Ovary (tissue), 9 donors: ENCODE measurements around the gene CYP19A1. TPM values are rescaled to one million over a fixed set of nuclear protein-coding genes. Genes with fewer than 3 reads are reported as not detected.

Source experiments
- DNase-seq, 5 donors: peaks; one replicate each; pipeline ENCODE4 v3.0.0-alpha.2; 2019 to 2020
- H3K27ac ChIP-seq, 2 donors: fragments of 200-600 bp; one replicate each; pipeline versions ENCODE4 v1.5.1 to v1.8.0; 2019 to 2022
- H3K27me3 ChIP-seq: fragments of 200-600 bp; one replicate; pipeline ENCODE4 v1.8.0; 2022
- H3K36me3 ChIP-seq: fragments of 200-600 bp; sonication (generic); one replicate; pipeline ENCODE4 v1.5.1; 2019
- H3K4me1 ChIP-seq: one replicate; pipeline ENCODE4 v1.8.1; 2013; ENCODE audit warnings: mild to moderate bottlenecking, moderate library complexity; ENCODE audit not compliant: insufficient read depth
- H3K4me3 ChIP-seq: fragments of 200-600 bp; sonication (generic); one replicate; pipeline ENCODE4 v1.5.1; 2017
- H3K9me3 ChIP-seq, 2 donors: fragments of 200-600 bp in 1 of 2; sonication (generic) in 1 of 2; one replicate each; pipeline versions ENCODE4 v1.5.1 to v1.8.1; 2013 to 2019; ENCODE audit warnings: mild to moderate bottlenecking in 1 of 2, moderate library complexity in 1 of 2
- EP300 ChIP-seq: sonication (generic); formaldehyde crosslinking; IDR thresholded peaks from one replicate; pipeline ENCODE4 v1.6.1; 2017; ENCODE audit warnings: antibody characterized with exemption
- POLR2A ChIP-seq: fragments of 450-650 bp; IDR thresholded peaks from one replicate; pipeline ENCODE4 v1.6.1; 2017; ENCODE audit warnings: antibody characterized with exemption, mild to moderate bottlenecking, moderate library complexity
- WGBS, 3 donors: extraction: QIAGEN DNeasy Blood & Tissue Kit in 1 of 3; methylation state at CpG; one replicate each; pipeline versions ENCODE4 v1.1.5 to v1.1.7; 2013 to 2017; 5-methylcytosine and 5-hydroxymethylcytosine counted together
- intact Hi-C, 4 donors: fragments of 100-400 bp; cut with DNase I; formaldehyde crosslinking; loops; one replicate each; pipeline versions ENCODE4 v1.11.0 to v1.15.1; 2022 to 2023
- polyA plus RNA-seq, 2 donors: library from polyadenylated mRNA; stranded (reverse); fragments of 200-250 nt in 1 of 2; fragments of 350-450 nt in 1 of 2; fragmentation: Illumina TruSeq in 1 of 2; extraction: RNeasy Lipid Tissue Mini Kit (QIAGEN cat#74804) in 1 of 2; gene quantifications; one replicate each; pipeline ENCODE4 v1.2.3, GENCODE V29; 2013 to 2014
- total RNA-seq, 7 donors: library from RNA; depleted of rRNA in 2 of 7; stranded (reverse); fragments of >200 nt in 2 of 7; fragmentation: NEBNext Ultra II Directional in 3 of 7; extraction: Animal tissue kit (Norgen Biotek cat#: 25700) in 3 of 7; gene quantifications; one replicate each; pipeline versions ENCODE4 v1.1.0 to v1.2.4, GENCODE V29; 2016 to 2023
- TF ChIP-seq, protein P1 (sequence below), 3 donors: fragments of 450-650 bp in 2 of 3; fragments of 200-600 bp in 1 of 3; IDR thresholded peaks; one replicate each; pipeline versions ENCODE4 v1.5.1 to v1.8.0; 2016 to 2022; ENCODE audit warnings: antibody characterized with exemption in 3 of 3, mild to moderate bottlenecking in 1 of 3
- donor health status: DM: no; HTN: no; CAD: no; lungs with moderate emphysema.
- donor health status: DM: no; HTN: no; CAD: no.
- donor health status: Bipolar disorder and iron deficiency.
- donor health status: DM: yes; HTN: yes; CAD: no.
- donor health status: DM: no; HTN: no; CAD: no.
- donor health status: DM: yes; HTN: yes; CAD: no.

The CYP19A1 gene
- total and polyA plus RNA-seq, 9 donors, result 0.81 to 1,570 (median 1.4) TPM

DNA sequence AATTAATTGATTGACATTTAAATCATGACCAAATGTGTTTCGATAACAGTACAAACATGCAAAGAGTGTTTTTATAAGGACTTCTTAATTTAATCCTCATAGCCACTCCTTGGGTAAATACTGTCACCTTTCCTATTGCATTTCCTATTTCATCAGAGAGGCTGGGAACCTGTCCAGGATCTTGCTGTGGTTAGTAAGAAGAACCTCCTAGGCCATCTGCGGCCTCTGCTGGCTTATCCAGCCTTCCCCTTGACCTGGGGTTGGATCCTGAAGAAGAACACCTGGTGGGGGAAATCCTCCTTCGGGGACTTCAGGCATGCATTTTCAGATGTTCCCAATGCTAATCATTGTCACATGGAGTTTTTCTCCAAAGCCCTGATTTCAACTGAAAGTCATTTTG is 28.5 kb upstream of the CYP19A1 start:
- intact Hi-C loops, result no loop called here
- H3K36me3 ChIP-seq, result no peaks in the 10 kb centered on the region
- 38 to 46% (median 46%) methylated on average over 3 of the region's 3 CpGs for WGBS, 3 donors
- peak in 3 of 5 donors; percentile 46 to 55 (median 50) for DNase-seq
- H3K9me3 ChIP-seq, result no peaks in the 10 kb centered on the region
- H3K27ac ChIP-seq, result no peak overlapping the region
- no peaks in the 10 kb centered on the region for H3K27me3 ChIP-seq
- H3K4me1 ChIP-seq, result peaks cover 2% of the 10 kb centered on the region
- no peak overlapping the region for H3K4me3 ChIP-seq
- TF ChIP-seq EP300 (no peak), POLR2A (no peak)
- TF ChIP-seq, protein P1, sequence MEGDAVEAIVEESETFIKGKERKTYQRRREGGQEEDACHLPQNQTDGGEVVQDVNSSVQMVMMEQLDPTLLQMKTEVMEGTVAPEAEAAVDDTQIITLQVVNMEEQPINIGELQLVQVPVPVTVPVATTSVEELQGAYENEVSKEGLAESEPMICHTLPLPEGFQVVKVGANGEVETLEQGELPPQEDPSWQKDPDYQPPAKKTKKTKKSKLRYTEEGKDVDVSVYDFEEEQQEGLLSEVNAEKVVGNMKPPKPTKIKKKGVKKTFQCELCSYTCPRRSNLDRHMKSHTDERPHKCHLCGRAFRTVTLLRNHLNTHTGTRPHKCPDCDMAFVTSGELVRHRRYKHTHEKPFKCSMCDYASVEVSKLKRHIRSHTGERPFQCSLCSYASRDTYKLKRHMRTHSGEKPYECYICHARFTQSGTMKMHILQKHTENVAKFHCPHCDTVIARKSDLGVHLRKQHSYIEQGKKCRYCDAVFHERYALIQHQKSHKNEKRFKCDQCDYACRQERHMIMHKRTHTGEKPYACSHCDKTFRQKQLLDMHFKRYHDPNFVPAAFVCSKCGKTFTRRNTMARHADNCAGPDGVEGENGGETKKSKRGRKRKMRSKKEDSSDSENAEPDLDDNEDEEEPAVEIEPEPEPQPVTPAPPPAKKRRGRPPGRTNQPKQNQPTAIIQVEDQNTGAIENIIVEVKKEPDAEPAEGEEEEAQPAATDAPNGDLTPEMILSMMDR (IDR thresholded peaks at IDR 0.05), result no peak

DNA sequence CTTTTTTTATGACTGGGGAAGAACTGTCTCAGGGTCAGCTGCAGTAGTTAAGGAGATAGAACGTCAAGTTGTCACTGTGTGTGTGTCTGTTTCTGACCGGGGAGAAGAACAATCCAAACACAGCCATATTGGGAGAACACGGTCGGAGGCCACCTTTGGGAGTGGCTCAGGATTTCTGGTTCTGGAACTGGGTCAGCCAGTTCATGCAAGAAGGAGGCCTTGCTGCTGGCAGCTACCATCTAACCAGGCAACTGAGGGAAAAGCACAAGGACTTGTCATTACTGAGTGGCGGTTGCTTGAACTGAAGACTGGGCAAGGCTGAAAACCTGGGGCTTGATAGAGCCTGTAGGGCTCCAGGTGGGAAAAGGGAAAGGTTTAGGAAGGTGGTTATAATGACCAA is 27.7 kb upstream of the CYP19A1 start:
- no peak for TF ChIP-seq POLR2A
- TF ChIP-seq EP300, result no peak
- TF ChIP-seq, protein P1 (IDR thresholded peaks at IDR 0.05), result no peak
- H3K27me3 ChIP-seq, result no peaks in the 10 kb centered on the region
- 74 to 89% (median 88%) methylated on average over 5 of the region's 5 CpGs for WGBS, 3 donors
- no peak for DNase-seq
- H3K4me3 ChIP-seq, result no peak overlapping the region
- H3K36me3 ChIP-seq, result no peaks in the 10 kb centered on the region
- H3K9me3 ChIP-seq, result no peaks in the 10 kb centered on the region
- intact Hi-C loops, result no loop called here
- H3K27ac ChIP-seq, result no peak overlapping the region
- H3K4me1 ChIP-seq, result peaks cover 2% of the 10 kb centered on the region

DNA sequence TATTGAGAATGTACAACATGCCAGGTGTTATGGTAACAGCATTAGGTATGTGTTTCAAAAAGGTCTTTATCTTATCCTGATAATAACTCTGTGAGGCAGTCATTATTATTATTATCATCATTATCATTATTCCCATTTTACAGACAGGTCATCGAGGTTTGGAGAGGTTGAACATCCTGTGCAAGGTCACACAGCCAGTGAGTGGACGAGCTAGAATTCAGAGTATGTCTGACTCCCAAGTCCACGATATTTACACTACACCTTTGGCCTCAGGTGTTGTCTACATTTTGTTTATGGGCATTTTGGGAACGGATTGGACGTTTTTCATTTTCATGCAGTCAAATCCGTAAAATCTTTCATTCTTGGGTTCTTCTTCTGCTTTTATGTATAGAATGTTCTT is 27.0 kb upstream of the CYP19A1 start:
- intact Hi-C loops, result no loop called here
- Histone ChIP-seq H3K27ac (no peak overlapping the region), H3K9me3 (no peaks in the 10 kb centered on the region), H3K36me3 (no peaks in the 10 kb centered on the region), H3K4me3 (no peak overlapping the region), H3K27me3 (no peaks in the 10 kb centered on the region), H3K4me1 (peaks cover 2% of the 10 kb centered on the region)
- WGBS, 3 donors, result 86 to 89% (median 88%) methylated on average over 6 of the region's 6 CpGs
- no peak for DNase-seq
- no peak for TF ChIP-seq POLR2A
- TF ChIP-seq, protein P1 (IDR thresholded peaks at IDR 0.05), result no peak
- TF ChIP-seq EP300, result no peak

DNA sequence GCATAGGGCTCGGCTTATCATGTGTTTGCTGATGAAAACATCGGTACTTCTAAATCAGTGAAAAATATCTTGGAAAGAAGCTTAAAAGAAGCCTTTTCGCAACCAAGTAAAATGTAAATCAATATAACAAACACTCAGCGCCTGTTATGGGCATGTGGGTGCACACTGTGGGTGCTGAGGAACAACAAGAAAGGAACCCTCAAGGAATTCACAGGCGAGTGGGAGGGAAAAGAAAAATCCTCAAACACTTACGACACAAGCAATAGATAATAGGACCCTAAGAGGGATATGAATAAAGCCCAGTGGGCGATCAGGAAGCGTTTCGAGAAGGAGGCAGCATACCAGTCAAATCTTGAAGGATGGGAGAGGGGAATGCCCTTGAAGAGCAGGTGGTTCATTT is 25.0 kb upstream of the CYP19A1 start:
- H3K9me3 ChIP-seq, result no peaks in the 10 kb centered on the region
- intact Hi-C loops, result no loop called here
- H3K4me1 ChIP-seq, result no peaks in the 10 kb centered on the region
- WGBS, 3 donors, result 69 to 80% (median 71%) methylated on average over 9 of the region's 9 CpGs
- TF ChIP-seq, protein P1 (IDR thresholded peaks at IDR 0.05), result no peak
- TF ChIP-seq POLR2A (no peak), EP300 (no peak)
- DNase-seq, result no peak
- no peaks in the 10 kb centered on the region for H3K36me3 ChIP-seq
- H3K4me3 ChIP-seq, result no peak overlapping the region
- H3K27ac ChIP-seq, result no peak overlapping the region
- no peaks in the 10 kb centered on the region for H3K27me3 ChIP-seq
